Liver (tissue), 9 donors: Measurements from ENCODE around the gene RUNX1. TPM values are rescaled to one million over a fixed set of nuclear protein-coding genes. Genes with fewer than 3 reads are reported as not detected.

Experiments used
- DNase-seq: peaks from one replicate; pipeline ENCODE4 v3.0.0-alpha.2; 2017; ENCODE audit warnings: low spot score
- H3K27ac ChIP-seq, 2 donors: one replicate each; pipeline ENCODE4 v1.7.0; 2013; ENCODE audit warnings: inconsistent platforms in 2 of 2, low read length in 2 of 2, control low read depth in 1 of 2, low read depth in 1 of 2, mild to moderate bottlenecking in 1 of 2
- H3K27me3 ChIP-seq, 4 donors: one replicate each; pipeline versions ENCODE4 v1.6.1 to v1.7.0; 2013; ENCODE audit warnings: low read length in 3 of 4, inconsistent platforms in 1 of 4, mild to moderate bottlenecking in 1 of 4, moderate library complexity in 1 of 4; ENCODE audit not compliant: control insufficient read depth in 4 of 4, insufficient read depth in 4 of 4
- H3K36me3 ChIP-seq, 4 donors: one replicate each; pipeline versions ENCODE4 v1.6.1 to v1.7.0; 2013; ENCODE audit warnings: low read length in 3 of 4, mild to moderate bottlenecking in 3 of 4, low read depth in 1 of 4, moderate library complexity in 1 of 4; ENCODE audit not compliant: control insufficient read depth in 4 of 4, insufficient read depth in 3 of 4
- H3K4me1 ChIP-seq, 4 donors: one replicate each; pipeline versions ENCODE4 v1.6.1 to v1.7.0; 2013; ENCODE audit warnings: low read length in 3 of 4, mild to moderate bottlenecking in 3 of 4, moderate library complexity in 1 of 4; ENCODE audit not compliant: control insufficient read depth in 4 of 4, insufficient read depth in 4 of 4
- H3K4me3 ChIP-seq, 3 donors: one replicate each; pipeline versions ENCODE4 v1.6.1 to v1.7.0; 2013; ENCODE audit warnings: low read length in 3 of 3, control low read depth in 1 of 3, low read depth in 1 of 3, mild to moderate bottlenecking in 1 of 3
- H3K9ac ChIP-seq, 2 donors: one replicate each; pipeline ENCODE4 v1.7.0; 2013; ENCODE audit warnings: low read length in 2 of 2, mild to moderate bottlenecking in 2 of 2, moderate library complexity in 2 of 2, control low read depth in 1 of 2, low read depth in 1 of 2
- H3K9me3 ChIP-seq, 4 donors: one replicate each; pipeline versions ENCODE4 v1.6.1 to v1.7.0; 2013; ENCODE audit warnings: low read length in 3 of 4; ENCODE audit not compliant: control insufficient read depth in 4 of 4
- EGR1 ChIP-seq, 2 donors: IDR thresholded peaks; 2 replicates each; pipeline ENCODE4 v1.6.1; 2016 to 2018; ENCODE audit warnings: antibody characterized with exemption in 2 of 2, low read depth in 2 of 2
- FOXA1 ChIP-seq: IDR thresholded peaks from 2 replicates; pipeline ENCODE4 v1.6.1; 2016; ENCODE audit warnings: antibody characterized with exemption
- FOXA2 ChIP-seq: IDR thresholded peaks from 2 replicates; pipeline ENCODE4 v1.6.1; 2016; ENCODE audit warnings: antibody characterized with exemption
- GABPA ChIP-seq, 2 donors: IDR thresholded peaks in 1 of 2; conservative IDR thresholded peaks in 1 of 2; 2 replicates each; pipeline ENCODE4 v1.6.1; 2016; ENCODE audit warnings: antibody characterized with exemption in 2 of 2, mild to moderate bottlenecking in 1 of 2, moderate library complexity in 1 of 2
- HNF4G ChIP-seq: IDR thresholded peaks from 2 replicates; pipeline ENCODE4 v1.6.1; 2016; ENCODE audit warnings: antibody characterized with exemption
- MAX ChIP-seq: IDR thresholded peaks from 2 replicates; pipeline ENCODE4 v1.6.1; 2016; ENCODE audit warnings: antibody characterized with exemption
- NR2F2 ChIP-seq: IDR thresholded peaks from 2 replicates; pipeline ENCODE4 v1.6.1; 2016; ENCODE audit warnings: antibody characterized with exemption
- RAD21 ChIP-seq, 2 donors: IDR thresholded peaks; 2 replicates each; pipeline ENCODE4 v1.6.1; 2016; ENCODE audit warnings: antibody characterized with exemption in 2 of 2, mild to moderate bottlenecking in 2 of 2
- REST ChIP-seq: IDR thresholded peaks from 2 replicates; pipeline ENCODE4 v1.6.1; 2016; ENCODE audit warnings: antibody characterized with exemption, mild to moderate bottlenecking
- RXRA ChIP-seq, 2 donors: IDR thresholded peaks; 2 replicates each; pipeline ENCODE4 v1.6.1; 2017 to 2018; ENCODE audit warnings: antibody characterized with exemption in 2 of 2, mild to moderate bottlenecking in 1 of 2
- SP1 ChIP-seq: IDR thresholded peaks from 2 replicates; pipeline ENCODE4 v1.6.1; 2018; ENCODE audit warnings: antibody characterized with exemption, mild to moderate bottlenecking
- TAF1 ChIP-seq: conservative IDR thresholded peaks from 2 replicates; pipeline ENCODE4 v1.6.1; 2016; ENCODE audit warnings: antibody characterized with exemption, mild to moderate bottlenecking
- YY1 ChIP-seq: IDR thresholded peaks from 2 replicates; pipeline ENCODE4 v1.6.1; 2016; ENCODE audit warnings: antibody characterized with exemption, mild to moderate bottlenecking
- ZBTB33 ChIP-seq: IDR thresholded peaks from 2 replicates; pipeline ENCODE4 v1.6.1; 2016; ENCODE audit warnings: antibody characterized with exemption
- WGBS: extraction: QIAGEN DNeasy Blood & Tissue Kit; methylation state at CpG from one replicate; pipeline ENCODE4 v1.1.7; 2013; 5-methylcytosine and 5-hydroxymethylcytosine counted together
- polyA plus RNA-seq, 2 donors: library from polyadenylated mRNA; stranded (reverse) in 1 of 2; unstranded in 1 of 2; fragments of 200-250 nt in 1 of 2; fragments of >200 nt in 1 of 2; fragmentation: Nextera tagmentation in 1 of 2; extraction: Ambion mirVana in 1 of 2; gene quantifications; one replicate each; pipeline versions ENCODE4 v1.2.1 to v1.2.3, GENCODE V29; 2013 to 2015
- total RNA-seq, 2 donors: library from RNA; depleted of rRNA; stranded (reverse); fragments of >200 nt; gene quantifications; one replicate each; pipeline ENCODE4 v1.2.3, GENCODE V29; 2014
- TF ChIP-seq, protein P1 (sequence below): fragments of 150-350 bp; IDR thresholded peaks from 2 replicates; pipeline ENCODE4 v1.5.1; 2017; ENCODE audit warnings: improper control_type of control experiment, low read depth, low read length; ENCODE audit not compliant: missing input control
- donor health status: healthy.
- donor health status: healthy.
- donor health status: healthy.
- donor health status: healthy.
- donor health status: healthy.

RUNX1 gene
- total and polyA plus RNA-seq, 4 donors, result 0.98 to 7.2 (median 3.1) TPM

DNA sequence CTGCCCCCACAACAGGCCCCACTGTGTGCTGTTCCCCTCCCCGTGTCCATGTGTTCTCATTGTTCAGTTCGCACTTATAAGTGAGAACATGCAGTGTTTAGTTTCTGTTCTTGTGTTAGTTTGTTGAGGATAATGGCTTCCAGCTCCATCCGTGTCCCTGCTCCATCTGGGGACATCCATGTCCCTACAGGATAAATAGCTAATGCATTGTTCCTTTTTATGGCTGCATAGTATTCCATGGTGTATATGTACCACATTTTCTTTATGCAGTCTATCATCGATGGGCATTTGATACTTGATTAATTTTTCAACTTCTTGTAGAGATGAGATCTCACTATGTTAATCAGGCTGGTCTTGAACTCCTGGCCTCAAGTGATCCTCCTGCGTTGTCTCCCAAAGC lies 44.4 kb upstream of the RUNX1 start:
- H3K27ac ChIP-seq, result no peak overlapping the region
- WGBS, result 91% methylated on average over 5 of the region's 5 CpGs

DNA sequence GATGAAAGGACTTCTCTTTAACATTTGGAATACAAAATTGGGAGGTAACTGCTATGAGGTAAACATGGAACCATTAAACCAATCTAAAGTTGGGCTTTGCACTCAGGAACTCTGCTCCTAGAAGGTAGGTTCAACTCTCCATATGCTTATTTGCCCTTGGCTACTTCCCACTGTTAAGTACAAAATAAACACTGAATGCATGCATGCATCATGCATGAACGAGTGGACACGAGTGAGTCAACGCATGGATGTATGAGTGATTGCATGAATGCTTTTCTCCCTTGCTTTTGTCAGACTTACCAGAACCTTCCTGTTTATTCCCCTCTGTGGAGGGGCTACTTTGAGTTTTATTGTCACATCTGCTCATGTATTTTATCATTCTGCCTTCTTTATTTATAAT lies 42.4 kb upstream of the RUNX1 start:
- WGBS, result 94% methylated on average over 3 of the region's 3 CpGs
- H3K4me3 ChIP-seq, result no peak overlapping the region
- TF ChIP-seq GABPA (IDR thresholded peaks at IDR 0.05 in 1 of 2, conservative IDR thresholded peaks at IDR 0.05 in 1 of 2) (no peak), TAF1 (no peak), HNF4G (no peak), RXRA (IDR thresholded peaks at IDR 0.05) (no peak), ZBTB33 (no peak), RAD21 (IDR thresholded peaks at IDR 0.05) (no peak), YY1 (no peak), REST (no peak), FOXA2 (no peak), EGR1 (IDR thresholded peaks at IDR 0.05; ENCODE audit: low read depth in 2 of 2) (no peak)
- TF ChIP-seq, protein P1, sequence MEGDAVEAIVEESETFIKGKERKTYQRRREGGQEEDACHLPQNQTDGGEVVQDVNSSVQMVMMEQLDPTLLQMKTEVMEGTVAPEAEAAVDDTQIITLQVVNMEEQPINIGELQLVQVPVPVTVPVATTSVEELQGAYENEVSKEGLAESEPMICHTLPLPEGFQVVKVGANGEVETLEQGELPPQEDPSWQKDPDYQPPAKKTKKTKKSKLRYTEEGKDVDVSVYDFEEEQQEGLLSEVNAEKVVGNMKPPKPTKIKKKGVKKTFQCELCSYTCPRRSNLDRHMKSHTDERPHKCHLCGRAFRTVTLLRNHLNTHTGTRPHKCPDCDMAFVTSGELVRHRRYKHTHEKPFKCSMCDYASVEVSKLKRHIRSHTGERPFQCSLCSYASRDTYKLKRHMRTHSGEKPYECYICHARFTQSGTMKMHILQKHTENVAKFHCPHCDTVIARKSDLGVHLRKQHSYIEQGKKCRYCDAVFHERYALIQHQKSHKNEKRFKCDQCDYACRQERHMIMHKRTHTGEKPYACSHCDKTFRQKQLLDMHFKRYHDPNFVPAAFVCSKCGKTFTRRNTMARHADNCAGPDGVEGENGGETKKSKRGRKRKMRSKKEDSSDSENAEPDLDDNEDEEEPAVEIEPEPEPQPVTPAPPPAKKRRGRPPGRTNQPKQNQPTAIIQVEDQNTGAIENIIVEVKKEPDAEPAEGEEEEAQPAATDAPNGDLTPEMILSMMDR, result no peak

More for the DNA sequence above, 44.4 kb upstream of the RUNX1 start:
- no peak overlapping the region for H3K9ac ChIP-seq
- TF ChIP-seq RAD21 (IDR thresholded peaks at IDR 0.05), result no peak
- TF ChIP-seq, protein P1, result no peak
- no peak for TF ChIP-seq TAF1
- TF ChIP-seq FOXA2, result no peak
- TF ChIP-seq YY1, result no peak
- no peak for TF ChIP-seq GABPA (IDR thresholded peaks at IDR 0.05 in 1 of 2, conservative IDR thresholded peaks at IDR 0.05 in 1 of 2)
- no peak for TF ChIP-seq EGR1 (IDR thresholded peaks at IDR 0.05; ENCODE audit: low read depth in 2 of 2)
- no peak for TF ChIP-seq NR2F2
- no peak for TF ChIP-seq HNF4G
- TF ChIP-seq SP1, result no peak
- no peak for TF ChIP-seq MAX
- TF ChIP-seq ZBTB33, result no peak
- no peak for TF ChIP-seq FOXA1
- H3K36me3 ChIP-seq, result no peaks in the 10 kb centered on the region
- H3K27me3 ChIP-seq, result no peaks in the 10 kb centered on the region
- no peaks in the 10 kb centered on the region for H3K9me3 ChIP-seq
- no peak for DNase-seq
- no peak overlapping the region for H3K4me3 ChIP-seq
- H3K4me1 ChIP-seq, result no peaks in the 10 kb centered on the region

More for the DNA sequence above, 42.4 kb upstream of the RUNX1 start:
- H3K9me3 ChIP-seq, result no peaks in the 10 kb centered on the region
- H3K27me3 ChIP-seq, result no peaks in the 10 kb centered on the region
- no peaks in the 10 kb centered on the region for H3K36me3 ChIP-seq
- H3K4me1 ChIP-seq, result no peaks in the 10 kb centered on the region
- DNase-seq, result no peak
- H3K9ac ChIP-seq, result no peak overlapping the region
- no peak overlapping the region for H3K27ac ChIP-seq
